GM23338 (cell line): Measurements from ENCODE around the gene GRID1. TPM values are rescaled to one million over a fixed set of nuclear protein-coding genes. Genes with fewer than 3 reads are reported as not detected.

Source experiments
- ATAC-seq: fragments of 200-7000 bp; cut with Tn5 transposase; 3 replicates; pipeline ENCODE4 v1.9.1; 2020
- DNase-seq: peaks from one replicate; pipeline ENCODE4 v3.0.0-alpha.2; 2015; ENCODE audit warnings: low spot score
- H2AFZ ChIP-seq: fragments of 200-600 bp; sonication (generic); 2 replicates; pipeline ENCODE4 v1.8.0; 2016; ENCODE audit warnings: antibody characterized with exemption, mild to moderate bottlenecking, moderate library complexity
- H3F3A ChIP-seq: fragments of 200-600 bp; sonication (generic); replicated peaks from 2 replicates; pipeline ENCODE4 v1.8.0; 2017; ENCODE audit warnings: antibody characterized with exemption, mixed run types, low read depth
- H3K27ac ChIP-seq: fragments of 200-600 bp; sonication (generic); 2 replicates; pipeline ENCODE4 v1.6.1; 2016; ENCODE audit warnings: low read depth
- H3K27me3 ChIP-seq: fragments of 200-600 bp; sonication (generic); 2 replicates; pipeline ENCODE4 v1.8.0; 2016; ENCODE audit warnings: mild to moderate bottlenecking, mixed run types, moderate library complexity; ENCODE audit not compliant: insufficient read depth
- H3K36me3 ChIP-seq: fragments of 200-600 bp; sonication (generic); 2 replicates; pipeline ENCODE4 v1.8.0; 2016; ENCODE audit warnings: mild to moderate bottlenecking; ENCODE audit not compliant: insufficient read depth
- H3K4me1 ChIP-seq: fragments of 200-600 bp; sonication (generic); 2 replicates; pipeline ENCODE4 v1.8.0; 2016; ENCODE audit warnings: mild to moderate bottlenecking, moderate library complexity; ENCODE audit not compliant: insufficient read depth
- H3K4me2 ChIP-seq: fragments of 200-600 bp; sonication (generic); 2 replicates; pipeline ENCODE4 v1.7.1; 2017; ENCODE audit warnings: mixed run types
- H3K4me3 ChIP-seq: fragments of 200-600 bp; sonication (generic); 2 replicates; pipeline ENCODE4 v1.6.1; 2016; ENCODE audit warnings: mixed run types
- H3K79me2 ChIP-seq: fragments of 200-600 bp; sonication (generic); replicated peaks from 2 replicates; pipeline ENCODE4 v1.8.0; 2017; ENCODE audit warnings: mild to moderate bottlenecking; ENCODE audit not compliant: insufficient read depth
- H3K9me2 ChIP-seq: fragments of 200-600 bp; sonication (generic); 2 replicates; pipeline ENCODE4 v1.8.0; 2017; ENCODE audit not compliant: insufficient read depth
- H4K20me1 ChIP-seq: fragments of 200-600 bp; sonication (generic); replicated peaks from 2 replicates; pipeline ENCODE4 v1.8.0; 2017; ENCODE audit warnings: mild to moderate bottlenecking; ENCODE audit not compliant: insufficient read depth
- H3K27ac Mint-ChIP-seq: 2 replicates; pipeline ENCODE4 v1.8.0; 2020; ENCODE audit warnings: inconsistent platforms, mild to moderate bottlenecking, moderate library complexity, mixed read lengths
- H3K27me3 Mint-ChIP-seq: 3 replicates; pipeline ENCODE4 v1.8.0; 2022; ENCODE audit warnings: low read depth, mild to moderate bottlenecking, moderate library complexity, mixed read lengths, inconsistent platforms; ENCODE audit not compliant: insufficient read depth, poor library complexity
- H3K36me3 Mint-ChIP-seq: 3 replicates; pipeline ENCODE4 v1.8.0; 2021; ENCODE audit warnings: low read depth, mild to moderate bottlenecking, inconsistent platforms, moderate library complexity, mixed read lengths
- H3K4me1 Mint-ChIP-seq: 3 replicates; pipeline ENCODE4 v1.8.0; 2020; ENCODE audit warnings: mild to moderate bottlenecking, inconsistent platforms, mixed read lengths
- H3K4me3 Mint-ChIP-seq: 3 replicates; pipeline ENCODE4 v1.8.0; 2021; ENCODE audit warnings: moderate library complexity, mild to moderate bottlenecking, inconsistent platforms, mixed read lengths
- H3K9me3 Mint-ChIP-seq: 3 replicates; pipeline ENCODE4 v1.8.0; 2020; ENCODE audit warnings: moderate library complexity, mild to moderate bottlenecking, inconsistent platforms, mixed read lengths
- CTCF ChIP-seq, 2 experiments: fragments of 200-600 bp in 1 of 2; sonication (generic) in 1 of 2; conservative IDR thresholded peaks; 2 replicates each; pipeline versions ENCODE4 v1.5.1 to v1.6.1; 2016 to 2017; ENCODE audit warnings: antibody characterized with exemption in 2 of 2, low read depth in 2 of 2, mild to moderate bottlenecking in 2 of 2, moderate library complexity in 1 of 2
- EZH2phosphoT487 ChIP-seq: fragments of 200-600 bp; sonication (generic); IDR thresholded peaks from one replicate; pipeline ENCODE4 v1.8.1; 2018; ENCODE audit warnings: antibody characterized with exemption; ENCODE audit not compliant: unreplicated experiment
- ZNF114 ChIP-seq: fragments of 250-450 bp; sonication (Bioruptor Pico); IDR thresholded peaks from 2 replicates; pipeline ENCODE4 v1.5.0; 2020; ENCODE audit warnings: mild to moderate bottlenecking, moderate library complexity
- polyA plus RNA-seq: library from polyadenylated mRNA; unstranded; fragments of >200 nt; fragmentation: Nextera tagmentation; extraction: Ambion mirVana; gene quantifications from 2 replicates; pipeline ENCODE4 v1.2.1, GENCODE V29; 2016
- total RNA-seq: library from RNA; depleted of rRNA; stranded (reverse); fragments of >200 nt; shearing (Covaris generic); gene quantifications from 2 replicates; pipeline ENCODE4 v1.2.3, GENCODE V29; 2014

The GRID1 gene
- total and polyA plus RNA-seq, 2 experiments from 2014 or later = 0.14 to 0.15 TPM

- no peak for TF ChIP-seq CTCF (conservative IDR thresholded peaks at IDR 0.05; ENCODE audit: low read depth in 2 of 2)
These were observed 369.1 kb downstream of the GRID1 start (continued) for GRCh38 chr10:85997544-85997943.

- ATAC-seq (peak; percentile 45; the same call in 1 of the 3 replicates), DNase-seq (peak; percentile 34)
- H3K4me2 ChIP-seq = no peak overlapping the region
- no peaks in the 10 kb centered on the region for H3K9me2 ChIP-seq
- H3K27me3 ChIP-seq = no peaks in the 10 kb centered on the region
- Mint-ChIP-seq H3K36me3 (no peaks in the 10 kb centered on the region; the same call in 2 of the 3 replicates), H3K27me3 (peaks cover 5% of the 10 kb centered on the region), H3K9me3 (peaks cover 67% of the 10 kb centered on the region), H3K4me1 (no peaks in the 10 kb centered on the region), H3K27ac (no peak overlapping the region), H3K4me3 (no peak overlapping the region)
- H2AFZ ChIP-seq = no peak overlapping the region
- no peaks in the 10 kb centered on the region for H3K36me3 ChIP-seq
- no peak overlapping the region for H3K27ac ChIP-seq
- H3F3A ChIP-seq = no peaks in the 10 kb centered on the region
- H4K20me1 ChIP-seq = no peaks in the 10 kb centered on the region
- no peak overlapping the region for H3K4me3 ChIP-seq
- no peaks in the 10 kb centered on the region for H3K79me2 ChIP-seq
- no peak for TF ChIP-seq EZH2phosphoT487
- TF ChIP-seq CTCF (conservative IDR thresholded peaks at IDR 0.05; ENCODE audit: low read depth in 2 of 2) = peak; percentile 43 to 44; a peak in 3 of 4 replicates
- H3K4me1 ChIP-seq = no peaks in the 10 kb centered on the region
These were observed 370.8 kb downstream of the GRID1 start for GRCh38 chr10:85995791-85996190.

- peaks cover 54% of the 10 kb centered on the region for H3K9me3 Mint-ChIP-seq
- no peak for TF ChIP-seq ZNF114 (CRISPR knock-in tag)
These were observed 372.6 kb downstream of the GRID1 start for GRCh38 chr10:85993840-85994507.

More at GRCh38 chr10:85993840-85994507, 372.6 kb downstream of the GRID1 start:
- Histone ChIP-seq H4K20me1 (no peaks in the 10 kb centered on the region), H3K4me1 (no peaks in the 10 kb centered on the region), H3K4me2 (no peak overlapping the region), H2AFZ (no peak overlapping the region), H3K36me3 (no peaks in the 10 kb centered on the region), H3K27me3 (no peaks in the 10 kb centered on the region), H3K9me2 (no peaks in the 10 kb centered on the region), H3F3A (no peaks in the 10 kb centered on the region), H3K27ac (no peak overlapping the region), H3K4me3 (no peak overlapping the region), H3K79me2 (no peaks in the 10 kb centered on the region)
- Mint-ChIP-seq H3K36me3 (no peaks in the 10 kb centered on the region; the same call in 2 of the 3 replicates), H3K27ac (no peak overlapping the region), H3K27me3 (peaks cover 5% of the 10 kb centered on the region), H3K4me1 (no peaks in the 10 kb centered on the region), H3K4me3 (no peak overlapping the region)
- DNase-seq (no peak), ATAC-seq (no peak)
